Heart right ventricle (tissue), 16 donors: ENCODE data around the gene SRP9. TPM values are rescaled to one million over a fixed set of nuclear protein-coding genes. Genes with fewer than 3 reads are reported as not detected.
A peak's percentile ranks its signal among the peaks of the same experiment; 100 is the strongest.

Source experiments
- ATAC-seq, 8 donors: fragments of 200-7000 bp; cut with Tn5 transposase; one replicate each; pipeline ENCODE4 v1.9.1; 2020; ENCODE audit warnings: mild to moderate bottlenecking in 8 of 8, moderate library complexity in 8 of 8, moderate number of reproducible peaks in 1 of 8
- DNase-seq, 2 donors: peaks; one replicate each; pipeline ENCODE4 v3.0.0-alpha.2; 2020
- H3K27ac ChIP-seq, 10 donors: fragments of 200-600 bp; sonication (generic) in 2 of 10; one replicate each; pipeline versions ENCODE4 v1.5.0 to v1.8.0; 2020 to 2022; ENCODE audit warnings: mild to moderate bottlenecking in 3 of 10
- H3K27me3 ChIP-seq, 7 donors: fragments of 200-600 bp; one replicate each; pipeline ENCODE4 v1.8.0; 2021 to 2022; ENCODE audit warnings: mild to moderate bottlenecking in 2 of 7
- H3K36me3 ChIP-seq, 9 donors: fragments of 200-600 bp; sonication (generic) in 1 of 9; one replicate each; pipeline versions ENCODE4 v1.5.0 to v1.8.0; 2020 to 2022; ENCODE audit warnings: mild to moderate bottlenecking in 2 of 9
- H3K4me1 ChIP-seq, 9 donors: fragments of 200-600 bp; sonication (generic) in 1 of 9; one replicate each; pipeline versions ENCODE4 v1.5.0 to v1.8.0; 2020 to 2022; ENCODE audit warnings: mild to moderate bottlenecking in 4 of 9
- H3K4me3 ChIP-seq, 10 donors: fragments of 200-600 bp; sonication (generic) in 2 of 10; one replicate each; pipeline versions ENCODE4 v1.5.0 to v1.8.0; 2020 to 2022; ENCODE audit warnings: mild to moderate bottlenecking in 7 of 10, moderate library complexity in 2 of 10
- H3K9me3 ChIP-seq, 11 donors: fragments of 200-600 bp in 10 of 11; sonication (generic) in 2 of 11; one replicate each; pipeline versions ENCODE4 v1.5.0 to v1.8.0; 2013 to 2022; ENCODE audit warnings: mild to moderate bottlenecking in 2 of 11, control low read depth in 1 of 11, moderate library complexity in 1 of 11
- WGBS, 2 donors: extraction: QIAGEN DNeasy Blood & Tissue Kit; methylation state at CpG; one replicate each; pipeline ENCODE4 v1.1.7; 2013; ENCODE audit warnings: inconsistent platforms in 1 of 2; 5-methylcytosine and 5-hydroxymethylcytosine counted together
- intact Hi-C, 10 donors: fragments of 100-400 bp; cut with DNase I; formaldehyde crosslinking; loops; one replicate each; pipeline versions ENCODE4 v1.11.1 to v1.14.2; 2022
- polyA plus RNA-seq, 2 donors: library from polyadenylated mRNA; stranded (reverse); fragments of 200-250 nt; gene quantifications; one replicate each; pipeline ENCODE4 v1.2.3, GENCODE V29; 2013
- total RNA-seq, 10 donors: library from RNA; stranded (reverse); fragmentation: NEBNext Ultra II Directional in 3 of 10; extraction: Animal tissue kit (Norgen Biotek cat#: 25700) in 3 of 10; gene quantifications; one replicate each; pipeline versions ENCODE4 v1.2.1 to v1.2.4, GENCODE V29; 2021 to 2023
- TF ChIP-seq, protein P1 (sequence below), 9 donors: fragments of 200-600 bp; sonication (generic) in 2 of 9; IDR thresholded peaks; one replicate each; pipeline versions ENCODE4 v1.5.0 to v1.8.0; 2021 to 2022; ENCODE audit warnings: antibody characterized with exemption in 9 of 9, mild to moderate bottlenecking in 5 of 9, moderate library complexity in 1 of 9
- donor health status: Arrhythmogenic right ventricular cardiomyopathy.
- donor health status: ischemic (EF 13 %, LVEDD 7.1; RV severe dilation, severe dysfunction).
- donor health status: healthy with polysubstance abuse.
- donor health status: DM: no; HTN: yes; CAD: no.
- donor health status: DM: no; HTN: no; CAD: no.
- donor health status: ischemic (EF 25% LVEDD 6.9; RV normal size, moderate dysfunction).
- donor health status: ischemic (EF 25% LVEDD 5.7; RV mildly dilated, moderate dysfunction).
- donor health status: healthy.
- donor health status: DM: yes; HTN: yes; CAD: no.
- donor health status: Ischemic cardiomyopathy.
- donor health status: ischemic (EF 35%, LVEDD 5.7; RV mildly dilated, moderate dysfunction).
- donor health status: nonischemic (EF 11% LVEDD 7.7; RV severe dilation, severe dysfunction).
- donor health status: DM: yes; HTN: yes; CAD: no.
- donor health status: PGD.
- donor health status: ischemic (EF 29% LVEDD 5.4; RV normal size, mild dysfunction).
- donor health status: nonischemic (EF 23%, LVEDD 6.1; RV moderate dilation, normal function).

SRP9 gene
- total and polyA plus RNA-seq, 12 donors, result 121 to 199 (median 173) TPM

GRCh38 chr1:225750420-225750819, 27.2 kb upstream of the SRP9 start:
- WGBS, 2 donors, result 55 to 58% methylated on average over 4 of the region's 4 CpGs
- Histone ChIP-seq H3K36me3 (no peaks in the 10 kb centered on the region), H3K27ac (no peak overlapping the region), H3K4me1 (peaks cover 13 to 75% (median 48%) of the 10 kb centered on the region in 9 donors), H3K9me3 (no peaks in the 10 kb centered on the region), H3K4me3 (no peak overlapping the region), H3K27me3 (no peaks in the 10 kb centered on the region)
- ATAC-seq (no peak), DNase-seq (no peak)
- intact Hi-C loops, result loop anchor here in 2 of 10 donors (5.0 kb wide), 2 partner anchors 58 to 98 kb away; partner anchors contain the start of gene ENAH (in 1 of the 2)
- TF ChIP-seq, protein P1, sequence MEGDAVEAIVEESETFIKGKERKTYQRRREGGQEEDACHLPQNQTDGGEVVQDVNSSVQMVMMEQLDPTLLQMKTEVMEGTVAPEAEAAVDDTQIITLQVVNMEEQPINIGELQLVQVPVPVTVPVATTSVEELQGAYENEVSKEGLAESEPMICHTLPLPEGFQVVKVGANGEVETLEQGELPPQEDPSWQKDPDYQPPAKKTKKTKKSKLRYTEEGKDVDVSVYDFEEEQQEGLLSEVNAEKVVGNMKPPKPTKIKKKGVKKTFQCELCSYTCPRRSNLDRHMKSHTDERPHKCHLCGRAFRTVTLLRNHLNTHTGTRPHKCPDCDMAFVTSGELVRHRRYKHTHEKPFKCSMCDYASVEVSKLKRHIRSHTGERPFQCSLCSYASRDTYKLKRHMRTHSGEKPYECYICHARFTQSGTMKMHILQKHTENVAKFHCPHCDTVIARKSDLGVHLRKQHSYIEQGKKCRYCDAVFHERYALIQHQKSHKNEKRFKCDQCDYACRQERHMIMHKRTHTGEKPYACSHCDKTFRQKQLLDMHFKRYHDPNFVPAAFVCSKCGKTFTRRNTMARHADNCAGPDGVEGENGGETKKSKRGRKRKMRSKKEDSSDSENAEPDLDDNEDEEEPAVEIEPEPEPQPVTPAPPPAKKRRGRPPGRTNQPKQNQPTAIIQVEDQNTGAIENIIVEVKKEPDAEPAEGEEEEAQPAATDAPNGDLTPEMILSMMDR (IDR thresholded peaks at IDR 0.05), result no peak

GRCh38 chr1:225750875-225751824, 26.5 kb upstream of the SRP9 start:
- TF ChIP-seq, protein P1 (IDR thresholded peaks at IDR 0.05), result no peak
- no peak for ATAC-seq
- DNase-seq, result no peak
- Histone ChIP-seq H3K4me3 (no peak overlapping the region), H3K4me1 (peaks cover 20 to 75% (median 48%) of the 10 kb centered on the region in 9 donors), H3K36me3 (no peaks in the 10 kb centered on the region), H3K27me3 (no peaks in the 10 kb centered on the region), H3K9me3 (no peaks in the 10 kb centered on the region), H3K27ac (peak overlapping the region in 2 of 10 donors; percentile 6 to 13)
- intact Hi-C loops, result loop anchor here in 2 of 10 donors (5.0 kb wide), 2 partner anchors 59 to 99 kb away; partner anchors contain the start of gene ENAH (in 1 of the 2)
- 75 to 88% methylated on average over 11 of the region's 11 CpGs for WGBS, 2 donors

DNA sequence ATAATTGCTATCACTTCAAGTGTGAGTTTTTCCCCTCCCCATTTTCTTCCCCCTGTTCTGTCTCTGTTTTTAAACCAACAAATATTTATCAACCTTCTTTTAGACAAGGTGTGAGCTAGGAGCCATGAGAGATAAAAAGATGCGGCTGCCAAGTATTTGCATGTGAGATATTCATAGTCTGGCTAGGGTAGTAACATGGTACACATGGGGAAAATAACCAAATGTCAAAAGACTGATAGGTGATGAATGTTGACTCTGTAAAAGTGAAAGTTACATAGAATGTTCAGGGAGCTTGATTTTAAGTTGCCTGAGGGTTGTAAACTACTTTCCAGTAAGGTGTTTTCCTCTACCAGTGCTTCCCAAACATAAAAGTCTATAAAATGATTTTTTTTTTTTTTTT, 25.4 kb upstream of the SRP9 start:
- Histone ChIP-seq H3K27ac (peak overlapping the region in 6 of 10 donors; percentile 12 to 56 (median 30)), H3K4me1 (peaks cover 15 to 75% (median 50%) of the 10 kb centered on the region in 9 donors)
- intact Hi-C loops, result loop anchor here in 2 of 10 donors (5.0 kb wide), 2 partner anchors 60 to 100 kb away; partner anchors contain the start of gene ENAH (in 1 of the 2)

More for the DNA sequence above, 25.4 kb upstream of the SRP9 start:
- WGBS, 2 donors, result 48 to 75% methylated on average over 1 of the region's 1 CpG
- TF ChIP-seq, protein P1 (IDR thresholded peaks at IDR 0.05), result no peak
- DNase-seq, result no peak
- Histone ChIP-seq H3K36me3 (no peaks in the 10 kb centered on the region), H3K9me3 (no peaks in the 10 kb centered on the region), H3K4me3 (no peak overlapping the region), H3K27me3 (no peaks in the 10 kb centered on the region)
- no peak for ATAC-seq
